ENCODE results near the gene HSFX4. TPM values are rescaled to one million over a fixed set of nuclear protein-coding genes. Genes with fewer than 3 reads are reported as not detected.
A peak's percentile ranks its signal among the peaks of the same experiment; 100 is the strongest.
"Not testable (repeated sequence)": the region's sequence is repeated elsewhere in the genome, so short reads cannot be mapped to it uniquely, and the experiment has no call there.

HSFX4 gene
- total RNA-seq = not detected
- not detected for polyA plus RNA-seq
- long read RNA-seq, donor 1 = 0 reads
- long read RNA-seq, donor 2 = 0 reads
- long read RNA-seq, donor 3 = 0 reads
- long read RNA-seq, donor 4 = 0 reads

GRCh38 chrX:149929400-149929799 lies at the start of gene HSFX4:
HSFX4 (plus strand) TSS chrX:149929573; CDS start chrX:149929645, 72 bp downstream.
- H3K4me1 ChIP-seq (ENCODE audit: control insufficient read depth, insufficient read depth, low read length); intact Hi-C loops (cut with DNase I); H3K4me3 ChIP-seq (ENCODE audit: low read length); H3K27me3 ChIP-seq (ENCODE audit: control insufficient read depth, insufficient read depth); H3K9me3 ChIP-seq (ENCODE audit: control insufficient read depth, low read length); DNase-seq; ATAC-seq; H3K27ac ChIP-seq (ENCODE audit: low read length): not testable (repeated sequence)
- WGBS = 96% methylated on average over 3 of the region's 7 CpGs

- intact Hi-C loops (cut with DNase I) = no loop called here
- DNase-seq (no peak), ATAC-seq (no peak)
- Histone ChIP-seq H3K4me3 (ENCODE audit: low read length) (no peak within 1 kb of the TSS), H3K27me3 (ENCODE audit: control insufficient read depth, insufficient read depth) (no peaks in the 10 kb centered on the region), H3K9me3 (ENCODE audit: control insufficient read depth, low read length) (no peaks in the 10 kb centered on the region), H3K4me1 (ENCODE audit: control insufficient read depth, insufficient read depth, low read length) (no peaks in the 10 kb centered on the region), H3K27ac (ENCODE audit: low read length) (no peak within 1 kb of the TSS)
- 96% methylated on average over 31 of the region's 33 CpGs for WGBS
These were observed 48.2 kb upstream of the HSFX4 start, which contains the start of gene MAGEA8 for GRCh38 chrX:149881081-149881711. MAGEA8 (plus strand) TSS chrX:149881183; CDS start chrX:149884273, 3,090 bp downstream.

GRCh38 chrX:149890828-149891227 lies 38.5 kb upstream of the HSFX4 start:
- H3K9me3 ChIP-seq (ENCODE audit: control insufficient read depth, low read length); ATAC-seq; H3K27me3 ChIP-seq (ENCODE audit: control insufficient read depth, insufficient read depth); H3K4me1 ChIP-seq (ENCODE audit: control insufficient read depth, insufficient read depth, low read length); intact Hi-C loops (cut with DNase I); DNase-seq; H3K4me3 ChIP-seq (ENCODE audit: low read length); H3K27ac ChIP-seq (ENCODE audit: low read length): not testable (repeated sequence)
- 71% methylated on average over 1 of the region's 2 CpGs for WGBS

- ATAC-seq (no peak), DNase-seq (no peak)
- intact Hi-C loops (cut with DNase I) = no loop called here
- no peak overlapping the region for H3K27ac ChIP-seq (ENCODE audit: low read length)
- no peaks in the 10 kb centered on the region for H3K9me3 ChIP-seq (ENCODE audit: control insufficient read depth, low read length)
- H3K4me3 ChIP-seq (ENCODE audit: low read length) = no peak overlapping the region
- no peaks in the 10 kb centered on the region for H3K27me3 ChIP-seq (ENCODE audit: control insufficient read depth, insufficient read depth)
- WGBS = 85% methylated on average over 1 of the region's 1 CpG
- no peaks in the 10 kb centered on the region for H3K4me1 ChIP-seq (ENCODE audit: control insufficient read depth, insufficient read depth, low read length)
These were observed 30.8 kb upstream of the HSFX4 start for GRCh38 chrX:149898554-149898953.

- H3K4me1 ChIP-seq (ENCODE audit: control insufficient read depth, insufficient read depth, low read length) = no peaks in the 10 kb centered on the region
- 10% methylated on average over 6 of the region's 6 CpGs for WGBS
- no peak overlapping the region for H3K27ac ChIP-seq (ENCODE audit: low read length)
- H3K9me3 ChIP-seq (ENCODE audit: control insufficient read depth, low read length) = no peaks in the 10 kb centered on the region
- intact Hi-C loops (cut with DNase I) = no loop called here
- no peaks in the 10 kb centered on the region for H3K27me3 ChIP-seq (ENCODE audit: control insufficient read depth, insufficient read depth)
- ATAC-seq (peak in 1 of 2 donors; percentile 31), DNase-seq (no peak)
- no peak overlapping the region for H3K4me3 ChIP-seq (ENCODE audit: low read length)
These were observed 25.3 kb upstream of the HSFX4 start for GRCh38 chrX:149903889-149904748.

GRCh38 chrX:149908308-149908707 lies 21.1 kb upstream of the HSFX4 start:
- Histone ChIP-seq H3K27ac (ENCODE audit: low read length) (no peak overlapping the region), H3K4me1 (ENCODE audit: control insufficient read depth, insufficient read depth, low read length) (no peaks in the 10 kb centered on the region), H3K9me3 (ENCODE audit: control insufficient read depth, low read length) (no peaks in the 10 kb centered on the region), H3K27me3 (ENCODE audit: control insufficient read depth, insufficient read depth) (no peaks in the 10 kb centered on the region), H3K4me3 (ENCODE audit: low read length) (no peak overlapping the region)
- DNase-seq (no peak), ATAC-seq (no peak)
- intact Hi-C loops (cut with DNase I) = no loop called here
- 98% methylated on average over 3 of the region's 3 CpGs for WGBS

GRCh38 chrX:149908727-149909126 lies 20.6 kb upstream of the HSFX4 start:
- no peak for ATAC-seq
- no peak for DNase-seq
- Histone ChIP-seq H3K27me3 (ENCODE audit: control insufficient read depth, insufficient read depth) (no peaks in the 10 kb centered on the region), H3K4me3 (ENCODE audit: low read length) (no peak overlapping the region), H3K9me3 (ENCODE audit: control insufficient read depth, low read length) (no peaks in the 10 kb centered on the region), H3K4me1 (ENCODE audit: control insufficient read depth, insufficient read depth, low read length) (no peaks in the 10 kb centered on the region), H3K27ac (ENCODE audit: low read length) (no peak overlapping the region)
- intact Hi-C loops (cut with DNase I) = no loop called here

- H3K27ac ChIP-seq (ENCODE audit: low read length) = no peak overlapping the region
- no peaks in the 10 kb centered on the region for H3K9me3 ChIP-seq (ENCODE audit: control insufficient read depth, low read length)
- ATAC-seq (no peak), DNase-seq (no peak)
- intact Hi-C loops (cut with DNase I) = no loop called here
- no peaks in the 10 kb centered on the region for H3K4me1 ChIP-seq (ENCODE audit: control insufficient read depth, insufficient read depth, low read length)
- no peaks in the 10 kb centered on the region for H3K27me3 ChIP-seq (ENCODE audit: control insufficient read depth, insufficient read depth)
- WGBS = 96% methylated on average over 4 of the region's 4 CpGs
- H3K4me3 ChIP-seq (ENCODE audit: low read length) = no peak overlapping the region
These were observed 19.8 kb upstream of the HSFX4 start for GRCh38 chrX:149909324-149910177.

GRCh38 chrX:149910178-149910695 lies 19.1 kb upstream of the HSFX4 start:
- Histone ChIP-seq H3K27me3 (ENCODE audit: control insufficient read depth, insufficient read depth) (no peaks in the 10 kb centered on the region), H3K27ac (ENCODE audit: low read length) (no peak overlapping the region), H3K9me3 (ENCODE audit: control insufficient read depth, low read length) (no peaks in the 10 kb centered on the region), H3K4me3 (ENCODE audit: low read length) (no peak overlapping the region), H3K4me1 (ENCODE audit: control insufficient read depth, insufficient read depth, low read length) (no peaks in the 10 kb centered on the region)
- intact Hi-C loops (cut with DNase I) = no loop called here
- DNase-seq (no peak), ATAC-seq (no peak)
- WGBS = 95% methylated on average over 9 of the region's 9 CpGs

GRCh38 chrX:149916745-149917392 lies 12.5 kb upstream of the HSFX4 start:
- Histone ChIP-seq H3K4me3 (ENCODE audit: low read length) (no peak overlapping the region), H3K4me1 (ENCODE audit: control insufficient read depth, insufficient read depth, low read length) (no peaks in the 10 kb centered on the region), H3K9me3 (ENCODE audit: control insufficient read depth, low read length) (no peaks in the 10 kb centered on the region), H3K27me3 (ENCODE audit: control insufficient read depth, insufficient read depth) (no peaks in the 10 kb centered on the region), H3K27ac (ENCODE audit: low read length) (no peak overlapping the region)
- ATAC-seq (no peak), DNase-seq (no peak)
- 81% methylated on average over 3 of the region's 3 CpGs for WGBS
- intact Hi-C loops (cut with DNase I) = no loop called here

All from right cardiac atrium (tissue), 5 donors.